ENCODE measurements around the gene TMEM108.

Gene TMEM108

GRCh38 chr3:133380481-133381225 is 342.5 kb downstream of the TMEM108 start:
- Histone ChIP-seq H3K9me3 (ENCODE audit: low read length) (no peaks in the 10 kb centered on the region), H3K4me2 (ENCODE audit: low read length) (no peak overlapping the region), H2AFZ (ENCODE audit: low read length) (no peak overlapping the region), H3K9me2 (ENCODE audit: low read depth, low read length) (no peaks in the 10 kb centered on the region), H3K27ac (ENCODE audit: low read depth, low read length, poor library complexity, severe bottlenecking) (no peak overlapping the region), H3F3A (ENCODE audit: insufficient read depth, low read length) (no peaks in the 10 kb centered on the region), H3K9ac (ENCODE audit: low read length) (no peak overlapping the region), H3K79me2 (ENCODE audit: insufficient read depth, low read length) (no peaks in the 10 kb centered on the region), H3K27me3 (ENCODE audit: insufficient read depth, low read length) (no peaks in the 10 kb centered on the region), H3K4me1 (ENCODE audit: insufficient read depth, low read length, severe bottlenecking) (no peaks in the 10 kb centered on the region), H3K36me3 (ENCODE audit: insufficient read depth, low read length) (no peaks in the 10 kb centered on the region), H3K4me3 (ENCODE audit: low read depth, low read length, poor library complexity, severe bottlenecking) (no peak overlapping the region), H4K20me1 (ENCODE audit: insufficient read depth, low read length) (no peaks in the 10 kb centered on the region)
- TF ChIP-seq CTCF (IDR thresholded peaks at IDR 0.05; ENCODE audit: low read length) (no peak), EZH2 (IDR thresholded peaks at IDR 0.05; ENCODE audit: borderline replicate concordance, low read length) (no peak)

GRCh38 chr3:133381346-133382109 is 343.3 kb downstream of the TMEM108 start:
- no peaks in the 10 kb centered on the region for H3K79me2 ChIP-seq (ENCODE audit: insufficient read depth, low read length)
- H4K20me1 ChIP-seq (ENCODE audit: insufficient read depth, low read length), result no peaks in the 10 kb centered on the region
- H3K4me2 ChIP-seq (ENCODE audit: low read length), result no peak overlapping the region
- no peaks in the 10 kb centered on the region for H3K9me3 ChIP-seq (ENCODE audit: low read length)
- H2AFZ ChIP-seq (ENCODE audit: low read length), result no peak overlapping the region
- H3K27me3 ChIP-seq (ENCODE audit: insufficient read depth, low read length), result no peaks in the 10 kb centered on the region
- H3K4me3 ChIP-seq (ENCODE audit: low read depth, low read length, poor library complexity, severe bottlenecking), result no peak overlapping the region
- TF ChIP-seq EZH2 (IDR thresholded peaks at IDR 0.05; ENCODE audit: borderline replicate concordance, low read length), result no peak
- no peak for TF ChIP-seq CTCF (IDR thresholded peaks at IDR 0.05; ENCODE audit: low read length)
- no peak overlapping the region for H3K27ac ChIP-seq (ENCODE audit: low read depth, low read length, poor library complexity, severe bottlenecking)
- no peaks in the 10 kb centered on the region for H3K9me2 ChIP-seq (ENCODE audit: low read depth, low read length)
- H3F3A ChIP-seq (ENCODE audit: insufficient read depth, low read length), result no peaks in the 10 kb centered on the region
- H3K36me3 ChIP-seq (ENCODE audit: insufficient read depth, low read length), result no peaks in the 10 kb centered on the region
- no peak overlapping the region for H3K9ac ChIP-seq (ENCODE audit: low read length)
- no peaks in the 10 kb centered on the region for H3K4me1 ChIP-seq (ENCODE audit: insufficient read depth, low read length, severe bottlenecking)

GRCh38 chr3:133383175-133383574 is 345.0 kb downstream of the TMEM108 start:
- no peak overlapping the region for H3K4me3 ChIP-seq (ENCODE audit: low read depth, low read length, poor library complexity, severe bottlenecking)
- no peak overlapping the region for H3K4me2 ChIP-seq (ENCODE audit: low read length)
- H3K9me3 ChIP-seq (ENCODE audit: low read length), result no peaks in the 10 kb centered on the region
- H3K27me3 ChIP-seq (ENCODE audit: insufficient read depth, low read length), result no peaks in the 10 kb centered on the region
- H2AFZ ChIP-seq (ENCODE audit: low read length), result no peak overlapping the region
- no peak overlapping the region for H3K27ac ChIP-seq (ENCODE audit: low read depth, low read length, poor library complexity, severe bottlenecking)
- no peaks in the 10 kb centered on the region for H3K36me3 ChIP-seq (ENCODE audit: insufficient read depth, low read length)
- no peaks in the 10 kb centered on the region for H4K20me1 ChIP-seq (ENCODE audit: insufficient read depth, low read length)
- TF ChIP-seq EZH2 (IDR thresholded peaks at IDR 0.05; ENCODE audit: borderline replicate concordance, low read length) (no peak), CTCF (IDR thresholded peaks at IDR 0.05; ENCODE audit: low read length) (no peak)
- H3K79me2 ChIP-seq (ENCODE audit: insufficient read depth, low read length), result no peaks in the 10 kb centered on the region
- H3K9me2 ChIP-seq (ENCODE audit: low read depth, low read length), result no peaks in the 10 kb centered on the region
- no peaks in the 10 kb centered on the region for H3K4me1 ChIP-seq (ENCODE audit: insufficient read depth, low read length, severe bottlenecking)
- no peak overlapping the region for H3K9ac ChIP-seq (ENCODE audit: low read length)
- H3F3A ChIP-seq (ENCODE audit: insufficient read depth, low read length), result no peaks in the 10 kb centered on the region

All from OCI-LY1 (cell line).